ENCODE results near the gene MAGI1.

MAGI1 gene

DNA sequence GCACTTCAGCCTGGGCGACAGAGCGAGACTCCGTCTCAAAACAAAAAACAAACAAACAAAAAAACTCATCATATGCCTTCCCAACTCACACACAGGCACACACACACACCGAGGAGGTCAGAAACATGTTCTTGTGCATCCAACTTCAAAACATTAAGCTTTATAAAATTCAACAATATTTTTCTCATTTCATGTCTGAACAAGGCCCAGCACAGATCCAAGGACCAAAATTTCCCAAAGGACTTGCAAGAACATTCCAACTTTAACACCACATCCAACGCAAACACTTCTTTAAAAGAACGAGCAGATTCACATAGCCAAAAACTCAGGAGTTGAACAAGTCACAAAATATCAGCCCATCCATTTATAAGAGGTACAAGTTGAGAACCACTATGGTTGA lies 148.4 kb downstream of the MAGI1 start:
- no peak for DNase-seq (ENCODE audit: extremely low spot score)
- CTCF ChIA-PET, result interaction anchor here (1.2 to 1.3 kb wide), 2 partner anchors 15 to 24 kb away, joined by 4 to 5 read pairs; no protein-coding TSS in a partner anchor
- TF ChIP-seq, protein P1, sequence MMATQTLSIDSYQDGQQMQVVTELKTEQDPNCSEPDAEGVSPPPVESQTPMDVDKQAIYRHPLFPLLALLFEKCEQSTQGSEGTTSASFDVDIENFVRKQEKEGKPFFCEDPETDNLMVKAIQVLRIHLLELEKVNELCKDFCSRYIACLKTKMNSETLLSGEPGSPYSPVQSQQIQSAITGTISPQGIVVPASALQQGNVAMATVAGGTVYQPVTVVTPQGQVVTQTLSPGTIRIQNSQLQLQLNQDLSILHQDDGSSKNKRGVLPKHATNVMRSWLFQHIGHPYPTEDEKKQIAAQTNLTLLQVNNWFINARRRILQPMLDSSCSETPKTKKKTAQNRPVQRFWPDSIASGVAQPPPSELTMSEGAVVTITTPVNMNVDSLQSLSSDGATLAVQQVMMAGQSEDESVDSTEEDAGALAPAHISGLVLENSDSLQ (IDR thresholded peaks at IDR 0.05), result no peak
- TF ChIP-seq ELF4 (IDR thresholded peaks at IDR 0.05) (no peak), L3MBTL2 (conservative IDR thresholded peaks at IDR 0.05) (no peak), FOXM1 (IDR thresholded peaks at IDR 0.05; ENCODE audit: borderline replicate concordance) (no peak), ARNT (IDR thresholded peaks at IDR 0.05) (no peak), FOXK2 (IDR thresholded peaks at IDR 0.05) (no peak), SUZ12 (IDR thresholded peaks at IDR 0.05) (no peak)
- POLR2A ChIA-PET, result no interaction called here

DNA sequence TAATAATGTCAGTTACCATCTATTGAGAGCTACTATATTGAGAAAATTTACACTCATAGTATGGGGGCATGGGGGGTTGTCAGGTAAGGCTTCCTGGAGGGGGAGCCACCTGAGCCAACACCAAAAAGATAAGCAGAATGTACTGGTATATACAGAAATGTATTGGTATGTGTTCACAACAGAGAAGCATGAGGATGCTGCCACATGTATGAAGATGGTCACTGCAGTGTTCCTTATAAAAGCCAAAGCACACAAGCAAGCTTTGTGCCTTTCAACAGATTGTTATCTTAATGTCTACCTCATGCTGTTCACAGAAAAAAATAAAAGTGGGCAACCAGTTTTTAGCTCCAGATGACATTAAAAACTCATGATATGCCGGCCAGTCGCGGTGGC lies 149.0 kb downstream of the MAGI1 start:
- ChIA-PET CTCF (interaction anchor here (0.6 to 1.3 kb wide), 2 partner anchors 14 to 75 kb away, joined by 4 to 5 read pairs; no protein-coding TSS in a partner anchor), POLR2A (no interaction called here)
- TF ChIP-seq ZNF384 (IDR thresholded peaks at IDR 0.05) (no peak), FOXM1 (IDR thresholded peaks at IDR 0.05; ENCODE audit: borderline replicate concordance) (no peak), L3MBTL2 (conservative IDR thresholded peaks at IDR 0.05) (no peak), ELF4 (IDR thresholded peaks at IDR 0.05) (no peak), TARDBP (IDR thresholded peaks at IDR 0.05) (no peak), SP1 (IDR thresholded peaks at IDR 0.05) (no peak), CTBP1 (IDR thresholded peaks at IDR 0.05; ENCODE audit: borderline replicate concordance) (no peak), SUZ12 (IDR thresholded peaks at IDR 0.05) (no peak), LEF1 (IDR thresholded peaks at IDR 0.05; ENCODE audit: borderline replicate concordance) (no peak), HDGF (IDR thresholded peaks at IDR 0.05; ENCODE audit: borderline replicate concordance) (no peak), NFRKB (IDR thresholded peaks at IDR 0.05) (no peak), FOXA1 (IDR thresholded peaks at IDR 0.05) (no peak), ARNT (IDR thresholded peaks at IDR 0.05) (no peak), FOXK2 (IDR thresholded peaks at IDR 0.05) (no peak), BHLHE40 (IDR thresholded peaks at IDR 0.05; ENCODE audit: borderline replicate concordance) (no peak)
- TF ChIP-seq, protein P1 (IDR thresholded peaks at IDR 0.05), result no peak
- no peak for DNase-seq (ENCODE audit: extremely low spot score)

DNA sequence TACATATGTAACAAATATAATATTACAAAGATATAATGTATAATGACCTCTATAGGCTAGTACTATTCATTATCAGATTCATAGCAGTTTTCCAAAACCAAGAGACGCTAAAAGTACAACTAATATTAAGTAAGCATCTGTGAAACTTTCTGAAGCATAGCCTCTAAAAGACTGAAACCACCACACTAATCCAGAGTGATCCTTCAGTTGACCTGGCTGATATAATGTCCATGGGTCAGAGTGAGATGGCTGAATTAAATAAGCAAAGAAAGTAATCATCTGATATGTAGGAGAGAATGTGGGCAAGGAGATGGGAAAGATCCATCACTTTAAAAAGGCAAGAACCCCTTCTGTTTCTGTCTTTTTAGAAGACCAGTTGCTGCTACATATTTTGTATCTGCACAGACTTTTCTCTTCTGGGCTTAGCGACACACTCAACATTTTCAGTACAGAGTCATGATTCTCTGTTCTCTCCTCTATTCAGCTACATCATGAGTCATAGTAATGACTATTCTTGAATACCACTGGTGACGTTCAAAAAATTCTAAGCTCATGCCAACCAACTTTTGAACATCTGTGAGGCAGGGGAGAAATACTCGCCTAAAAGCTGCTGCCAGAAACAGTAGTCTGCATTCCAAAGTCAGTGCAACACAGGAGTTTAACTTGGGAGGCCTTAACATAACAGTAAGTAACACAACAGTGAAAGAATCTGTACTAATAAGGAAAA lies 149.6 kb downstream of the MAGI1 start:
- no peak for DNase-seq (ENCODE audit: extremely low spot score)
- TF ChIP-seq NFRKB (IDR thresholded peaks at IDR 0.05) (no peak), HDGF (IDR thresholded peaks at IDR 0.05; ENCODE audit: borderline replicate concordance) (no peak), L3MBTL2 (conservative IDR thresholded peaks at IDR 0.05) (no peak)
- ChIA-PET CTCF (interaction anchor here (0.6 to 1.3 kb wide), 2 partner anchors 13 to 75 kb away, joined by 4 to 5 read pairs; no protein-coding TSS in a partner anchor), POLR2A (no interaction called here)

DNA sequence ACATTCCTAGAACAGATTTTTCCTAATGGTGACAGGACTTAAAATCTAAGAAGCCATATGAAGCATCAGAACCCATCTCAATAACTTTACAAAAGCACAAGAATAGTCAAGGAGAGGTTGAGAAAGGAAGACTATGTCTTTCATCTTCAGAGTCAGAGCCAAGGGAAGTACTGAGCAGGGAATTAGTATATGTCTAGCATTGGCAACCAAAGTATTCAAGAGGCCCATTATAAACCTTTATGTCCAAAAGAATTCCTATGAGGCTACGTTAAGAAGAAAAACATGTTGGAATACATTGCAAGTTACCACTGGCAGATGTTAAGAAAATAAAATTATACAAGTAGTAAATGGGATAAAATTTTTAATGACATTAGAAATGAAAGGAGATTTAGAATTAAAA lies 150.5 kb downstream of the MAGI1 start:
- CTCF ChIA-PET, result no interaction called here
- no peak for DNase-seq (ENCODE audit: extremely low spot score)
- POLR2A ChIA-PET, result no interaction called here
- no peak for TF ChIP-seq SUZ12 (IDR thresholded peaks at IDR 0.05)
- no peak for TF ChIP-seq ELF4 (IDR thresholded peaks at IDR 0.05)
- TF ChIP-seq SP1 (IDR thresholded peaks at IDR 0.05), result no peak
- no peak for TF ChIP-seq BHLHE40 (IDR thresholded peaks at IDR 0.05; ENCODE audit: borderline replicate concordance)
- no peak for TF ChIP-seq ARNT (IDR thresholded peaks at IDR 0.05)
- no peak for TF ChIP-seq FOXM1 (IDR thresholded peaks at IDR 0.05; ENCODE audit: borderline replicate concordance)
- TF ChIP-seq LEF1 (IDR thresholded peaks at IDR 0.05; ENCODE audit: borderline replicate concordance), result no peak

DNA sequence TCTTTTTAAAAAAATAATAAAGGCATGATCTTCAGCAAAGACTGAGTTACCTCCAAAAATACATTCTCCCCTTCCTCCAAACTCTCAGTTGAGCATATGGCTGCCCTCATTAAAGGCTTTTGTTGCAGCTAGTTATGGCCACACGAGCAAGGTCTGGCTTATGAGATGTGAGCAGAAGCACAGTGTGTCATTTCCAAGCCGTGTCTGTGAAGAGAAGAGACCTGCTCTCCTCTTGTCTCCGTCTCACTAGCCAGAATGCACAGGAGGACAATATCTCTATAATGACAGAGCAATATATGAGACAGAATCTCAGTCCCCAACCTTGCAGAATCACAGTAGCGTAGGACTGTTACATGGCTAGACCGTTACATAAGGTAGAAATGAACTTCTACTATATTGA lies 152.3 kb downstream of the MAGI1 start:
- ChIA-PET POLR2A (no interaction called here), CTCF (interaction anchor here (0.6 kb wide), 1 partner anchor 26 kb away, joined by 4 read pairs; no protein-coding TSS in a partner anchor)
- TF ChIP-seq HDGF (IDR thresholded peaks at IDR 0.05; ENCODE audit: borderline replicate concordance) (no peak), ELF4 (IDR thresholded peaks at IDR 0.05) (no peak), FOXM1 (IDR thresholded peaks at IDR 0.05; ENCODE audit: borderline replicate concordance) (no peak), ARNT (IDR thresholded peaks at IDR 0.05) (no peak), FOXA1 (IDR thresholded peaks at IDR 0.05) (no peak), SP1 (IDR thresholded peaks at IDR 0.05) (no peak), CTBP1 (IDR thresholded peaks at IDR 0.05; ENCODE audit: borderline replicate concordance) (no peak), TARDBP (IDR thresholded peaks at IDR 0.05) (no peak), L3MBTL2 (conservative IDR thresholded peaks at IDR 0.05) (no peak), SUZ12 (IDR thresholded peaks at IDR 0.05) (no peak), BHLHE40 (IDR thresholded peaks at IDR 0.05; ENCODE audit: borderline replicate concordance) (no peak), LEF1 (IDR thresholded peaks at IDR 0.05; ENCODE audit: borderline replicate concordance) (no peak), ZNF384 (IDR thresholded peaks at IDR 0.05) (no peak), NFRKB (IDR thresholded peaks at IDR 0.05) (no peak), FOXK2 (IDR thresholded peaks at IDR 0.05) (no peak)
- TF ChIP-seq, protein P1 (IDR thresholded peaks at IDR 0.05), result no peak
- DNase-seq (ENCODE audit: extremely low spot score), result no peak

DNA sequence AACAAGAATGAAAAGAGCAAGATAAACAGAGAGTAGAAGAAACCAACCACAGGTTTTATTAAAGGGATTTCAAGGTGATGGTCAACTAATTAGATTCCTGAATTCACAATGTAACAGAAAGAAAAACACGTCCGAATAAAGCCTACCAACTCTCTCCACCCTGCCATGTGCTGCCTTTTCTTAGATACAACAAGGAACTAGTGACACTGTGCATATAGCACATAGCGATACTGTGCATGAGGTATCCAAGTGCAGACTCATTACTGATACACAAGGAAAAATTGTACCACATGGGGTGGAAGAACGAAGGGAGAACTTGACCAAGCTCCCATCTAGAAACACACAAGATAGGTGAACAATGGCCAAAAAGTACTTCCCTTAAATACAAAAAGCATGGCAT lies 154.6 kb downstream of the MAGI1 start:
- no peak for DNase-seq (ENCODE audit: extremely low spot score)
- no peak for TF ChIP-seq FOXA1 (IDR thresholded peaks at IDR 0.05)
- POLR2A ChIA-PET, result no interaction called here
- CTCF ChIA-PET, result no interaction called here

Data from HEK293T (cell line).